ENCODE data around the gene HSP90B1. TPM values are rescaled to one million over a fixed set of nuclear protein-coding genes. Genes with fewer than 3 reads are reported as not detected.
A peak's percentile ranks its signal among the peaks of the same experiment; 100 is the strongest.

HSP90B1 gene
- total RNA-seq, 1 experiment from 2014 or later: 864 TPM

GRCh38 chr12:103965590-103966504 lies 35.6 kb downstream of the HSP90B1 start, which contains the start of gene TDG (continued):
- peak; percentile 53; the same call in 1 of the 2 replicates for TF ChIP-seq ZNF532 (CRISPR knock-in tag; IDR thresholded peaks at IDR 0.05; ENCODE audit: borderline replicate concordance)
- TF ChIP-seq ZNF423 (CRISPR knock-in tag; IDR thresholded peaks at IDR 0.05): no peak
- no peak for TF ChIP-seq ZSCAN18 (CRISPR knock-in tag; IDR thresholded peaks at IDR 0.05)
- TF ChIP-seq ZNF138 (CRISPR knock-in tag; conservative IDR thresholded peaks at IDR 0.05): peak; percentile 78; the same call in 1 of the 2 replicates
- TF ChIP-seq TP53 (CRISPR knock-in tag; IDR thresholded peaks at IDR 0.05): peak; percentile 70; the same call in 1 of the 2 replicates
- TF ChIP-seq CDX4 (CRISPR knock-in tag; IDR thresholded peaks at IDR 0.05; ENCODE audit: borderline replicate concordance): no peak
- TF ChIP-seq ARID4B (CRISPR knock-in tag; IDR thresholded peaks at IDR 0.05; ENCODE audit: borderline replicate concordance): peak; percentile 82; the same call in 1 of the 2 replicates
- no peak for TF ChIP-seq GTF2I (CRISPR knock-in tag; conservative IDR thresholded peaks at IDR 0.05)
- no peak for TF ChIP-seq STAT6 (CRISPR knock-in tag; conservative IDR thresholded peaks at IDR 0.05; ENCODE audit: low read depth)
- no peak for TF ChIP-seq OVOL2 (CRISPR knock-in tag; IDR thresholded peaks at IDR 0.05; ENCODE audit: borderline replicate concordance)
- TF ChIP-seq TEAD4 (CRISPR knock-in tag; IDR thresholded peaks at IDR 0.05): no peak
- no peak for TF ChIP-seq ATF6 (CRISPR knock-in tag; IDR thresholded peaks at IDR 0.05)
- TF ChIP-seq ZNF671 (CRISPR knock-in tag; IDR thresholded peaks at IDR 0.05): no peak
- no peak for TF ChIP-seq SOX15 (CRISPR knock-in tag; IDR thresholded peaks at IDR 0.05)
- TF ChIP-seq FOXK1 (CRISPR knock-in tag; IDR thresholded peaks at IDR 0.05): no peak; the same call in 1 of the 2 replicates
- peak; percentile 65; the same call in 1 of the 2 replicates for TF ChIP-seq CREM (CRISPR knock-in tag; IDR thresholded peaks at IDR 0.05)
- TF ChIP-seq SMAD3 (CRISPR knock-in tag; IDR thresholded peaks at IDR 0.05; ENCODE audit: borderline replicate concordance): peak; percentile 8; the same call in 1 of the 2 replicates
- TF ChIP-seq NFYB (CRISPR knock-in tag; conservative IDR thresholded peaks at IDR 0.05; ENCODE audit: low read depth): peak; percentile 86
- no peak for TF ChIP-seq ZNF512 (CRISPR knock-in tag; IDR thresholded peaks at IDR 0.05; ENCODE audit: borderline replicate concordance)
- no peak for TF ChIP-seq PRRX2 (CRISPR knock-in tag; IDR thresholded peaks at IDR 0.05)
